ENCODE measurements around the gene RCAN1. TPM values are rescaled to one million over a fixed set of nuclear protein-coding genes. Genes with fewer than 3 reads are reported as not detected.

Gene RCAN1
- total RNA-seq, 5 donors from 2014 or later (not counting 1 experiment from before 2014, with no cell fraction given): 5.2 to 8.2 (median 5.8) TPM

DNA sequence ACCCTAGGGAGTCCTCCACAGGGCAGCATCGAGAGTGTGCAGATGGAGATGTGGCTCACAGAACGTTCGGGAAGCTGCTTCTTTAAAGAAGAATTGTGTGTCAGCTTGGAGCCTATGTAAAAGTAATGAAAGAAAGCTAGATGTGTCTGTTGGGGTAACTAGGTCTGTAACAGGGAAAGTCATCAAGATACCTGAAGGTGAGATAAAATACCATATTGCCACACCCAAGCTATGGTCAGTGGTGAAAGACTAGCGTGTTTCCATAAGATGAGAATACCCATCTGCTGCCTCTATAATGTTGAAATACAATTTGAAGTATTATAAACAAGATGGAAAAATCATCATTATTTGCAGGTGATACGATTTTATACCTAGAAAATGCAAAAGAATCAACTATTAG lies 17.5 kb downstream of the RCAN1 start:
- 88% methylated on average over 3 of the region's 5 CpGs for WGBS (ENCODE audit: insufficient coverage)
- Mint-ChIP-seq H3K27ac (no peak overlapping the region), H3K4me3 (no peak overlapping the region)

GRCh38 chr21:34596561-34597271 lies 18.2 kb downstream of the RCAN1 start:
- no peaks in the 10 kb centered on the region for H3K36me3 ChIP-seq (ENCODE audit: control insufficient read depth in 2 of 2, extremely low read depth in 1 of 2, insufficient read depth in 1 of 2, low read length in 1 of 2)
- no peak overlapping the region for H3K4me3 Mint-ChIP-seq
- no peaks in the 10 kb centered on the region for H3K27me3 ChIP-seq (replicated peaks in 1 of 2; ENCODE audit: control insufficient read depth in 2 of 2, extremely low read depth in 1 of 2, insufficient read depth in 2 of 2, low read length in 1 of 2)
- no peak overlapping the region for H3K27ac ChIP-seq (ENCODE audit: low read length)
- 95% methylated on average over 8 of the region's 18 CpGs for WGBS (ENCODE audit: insufficient coverage)
- H3K27ac Mint-ChIP-seq: no peak overlapping the region
- no peaks in the 10 kb centered on the region for H3K4me1 ChIP-seq (ENCODE audit: control insufficient read depth in 1 of 2, extremely low read depth in 1 of 2, insufficient read depth in 2 of 2, low read length in 2 of 2)
- no peaks in the 10 kb centered on the region for H3K9me3 Mint-ChIP-seq
- no peak for ATAC-seq (replicated peaks in 1 of 4)
- peaks cover 0 to 5% (median 2%) of the 10 kb centered on the region in 3 donors for H3K4me1 Mint-ChIP-seq
- no peak overlapping the region for H3K4me3 ChIP-seq (ENCODE audit: control insufficient read depth in 1 of 2, extremely low read depth in 1 of 2, low read length in 1 of 2)
- POLR2A ChIA-PET: no interaction called here
- no peaks in the 10 kb centered on the region for H3K9me3 ChIP-seq
- no peak for DNase-seq
- no peaks in the 10 kb centered on the region for H3K27me3 Mint-ChIP-seq
- peaks cover 3% of the 10 kb centered on the region for H3K36me3 Mint-ChIP-seq
- CTCF ChIA-PET: no interaction called here

More for the DNA sequence above, 17.5 kb downstream of the RCAN1 start:
- Mint-ChIP-seq H3K36me3 (peaks cover 3% of the 10 kb centered on the region), H3K4me1 (peaks cover 0 to 5% (median 2%) of the 10 kb centered on the region in 3 donors), H3K27me3 (no peaks in the 10 kb centered on the region), H3K9me3 (no peaks in the 10 kb centered on the region)
- no peak for ATAC-seq (replicated peaks in 1 of 4)
- Histone ChIP-seq H3K27me3 (replicated peaks in 1 of 2; ENCODE audit: control insufficient read depth in 2 of 2, extremely low read depth in 1 of 2, insufficient read depth in 2 of 2, low read length in 1 of 2) (no peaks in the 10 kb centered on the region), H3K4me3 (ENCODE audit: control insufficient read depth in 1 of 2, extremely low read depth in 1 of 2, low read length in 1 of 2) (no peak overlapping the region), H3K9me3 (no peaks in the 10 kb centered on the region), H3K36me3 (ENCODE audit: control insufficient read depth in 2 of 2, extremely low read depth in 1 of 2, insufficient read depth in 1 of 2, low read length in 1 of 2) (no peaks in the 10 kb centered on the region), H3K4me1 (ENCODE audit: control insufficient read depth in 1 of 2, extremely low read depth in 1 of 2, insufficient read depth in 2 of 2, low read length in 2 of 2) (no peaks in the 10 kb centered on the region), H3K27ac (ENCODE audit: low read length) (no peak overlapping the region)
- CTCF ChIA-PET: no interaction called here
- DNase-seq: no peak
- POLR2A ChIA-PET: no interaction called here

DNA sequence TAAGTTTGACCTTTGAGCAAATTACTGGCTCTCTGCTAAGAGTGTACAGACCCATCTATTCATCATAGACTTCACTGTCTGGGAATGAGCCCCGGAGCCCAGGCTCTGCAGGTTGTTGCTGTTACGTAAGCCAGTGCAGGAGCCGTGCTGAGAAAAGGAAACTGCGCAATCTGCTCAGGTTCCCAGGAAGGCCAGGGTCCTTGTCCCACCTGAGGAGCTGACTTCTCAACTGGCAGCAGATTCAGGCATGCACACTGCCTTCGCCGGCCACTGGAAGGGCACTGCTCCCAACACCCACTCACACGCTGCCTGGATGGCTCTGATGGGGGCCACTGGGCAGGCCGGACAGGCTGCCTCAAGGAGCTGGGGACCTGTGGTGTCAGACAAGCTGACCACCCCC lies 19.5 kb downstream of the RCAN1 start:
- Histone ChIP-seq H3K4me1 (ENCODE audit: control insufficient read depth in 1 of 2, extremely low read depth in 1 of 2, insufficient read depth in 2 of 2, low read length in 2 of 2) (no peaks in the 10 kb centered on the region), H3K9me3 (no peaks in the 10 kb centered on the region), H3K4me3 (ENCODE audit: control insufficient read depth in 1 of 2, extremely low read depth in 1 of 2, low read length in 1 of 2) (no peak overlapping the region), H3K36me3 (ENCODE audit: control insufficient read depth in 2 of 2, extremely low read depth in 1 of 2, insufficient read depth in 1 of 2, low read length in 1 of 2) (no peaks in the 10 kb centered on the region), H3K27me3 (replicated peaks in 1 of 2; ENCODE audit: control insufficient read depth in 2 of 2, extremely low read depth in 1 of 2, insufficient read depth in 2 of 2, low read length in 1 of 2) (no peaks in the 10 kb centered on the region), H3K27ac (ENCODE audit: low read length) (no peak overlapping the region)
- Mint-ChIP-seq H3K4me1 (peaks cover 1 to 7% (median 4%) of the 10 kb centered on the region in 3 donors), H3K9me3 (no peaks in the 10 kb centered on the region), H3K27ac (no peak overlapping the region), H3K36me3 (peaks cover 3% of the 10 kb centered on the region), H3K27me3 (no peaks in the 10 kb centered on the region), H3K4me3 (no peak overlapping the region)
- ATAC-seq (replicated peaks in 1 of 4) (no peak), DNase-seq (no peak)
- 96% methylated on average over 8 of the region's 8 CpGs for WGBS (ENCODE audit: insufficient coverage)
- POLR2A ChIA-PET: no interaction called here
- CTCF ChIA-PET: no interaction called here

- Mint-ChIP-seq H3K4me1 (peaks cover 8 to 15% (median 11%) of the 10 kb centered on the region in 3 donors), H3K27me3 (no peaks in the 10 kb centered on the region), H3K9me3 (no peaks in the 10 kb centered on the region), H3K36me3 (peaks cover 3% of the 10 kb centered on the region), H3K4me3 (no peak overlapping the region), H3K27ac (no peak overlapping the region)
- no peak for DNase-seq
- 79% methylated on average over 3 of the region's 8 CpGs for WGBS (ENCODE audit: insufficient coverage)
- ATAC-seq (replicated peaks in 1 of 4): no peak
- Histone ChIP-seq H3K27ac (ENCODE audit: low read length) (no peak overlapping the region), H3K4me1 (ENCODE audit: control insufficient read depth in 1 of 2, extremely low read depth in 1 of 2, insufficient read depth in 2 of 2, low read length in 2 of 2) (peaks cover 0 to 4% of the 10 kb centered on the region in 2 experiments), H3K27me3 (replicated peaks in 1 of 2; ENCODE audit: control insufficient read depth in 2 of 2, extremely low read depth in 1 of 2, insufficient read depth in 2 of 2, low read length in 1 of 2) (no peaks in the 10 kb centered on the region), H3K9me3 (no peaks in the 10 kb centered on the region), H3K36me3 (ENCODE audit: control insufficient read depth in 2 of 2, extremely low read depth in 1 of 2, insufficient read depth in 1 of 2, low read length in 1 of 2) (no peaks in the 10 kb centered on the region), H3K4me3 (ENCODE audit: control insufficient read depth in 1 of 2, extremely low read depth in 1 of 2, low read length in 1 of 2) (no peak overlapping the region)
- ChIA-PET CTCF (no interaction called here), POLR2A (no interaction called here)
Observed at GRCh38 chr21:34594566-34595234, 20.2 kb downstream of the RCAN1 start.

- Mint-ChIP-seq H3K27me3 (no peaks in the 10 kb centered on the region), H3K4me3 (no peak overlapping the region), H3K4me1 (peaks cover 10 to 21% (median 17%) of the 10 kb centered on the region in 3 donors), H3K27ac (no peak overlapping the region), H3K36me3 (peaks cover 3% of the 10 kb centered on the region), H3K9me3 (no peaks in the 10 kb centered on the region)
- no peaks in the 10 kb centered on the region for H3K9me3 ChIP-seq
- H3K4me1 ChIP-seq (ENCODE audit: control insufficient read depth in 1 of 2, extremely low read depth in 1 of 2, insufficient read depth in 2 of 2, low read length in 2 of 2): peaks cover 0 to 8% of the 10 kb centered on the region in 2 experiments
- no peaks in the 10 kb centered on the region for H3K27me3 ChIP-seq (replicated peaks in 1 of 2; ENCODE audit: control insufficient read depth in 2 of 2, extremely low read depth in 1 of 2, insufficient read depth in 2 of 2, low read length in 1 of 2)
- no peak overlapping the region for H3K27ac ChIP-seq (ENCODE audit: low read length)
- 96% methylated on average over 5 of the region's 12 CpGs for WGBS (ENCODE audit: insufficient coverage)
- no peaks in the 10 kb centered on the region for H3K36me3 ChIP-seq (ENCODE audit: control insufficient read depth in 2 of 2, extremely low read depth in 1 of 2, insufficient read depth in 1 of 2, low read length in 1 of 2)
- ChIA-PET POLR2A (no interaction called here), CTCF (no interaction called here)
- no peak overlapping the region for H3K4me3 ChIP-seq (ENCODE audit: control insufficient read depth in 1 of 2, extremely low read depth in 1 of 2, low read length in 1 of 2)
- DNase-seq: no peak
- no peak for ATAC-seq (replicated peaks in 1 of 4)
Observed at GRCh38 chr21:34593954-34594531, 20.9 kb downstream of the RCAN1 start.

GRCh38 chr21:34593423-34593822 lies 21.5 kb downstream of the RCAN1 start:
- DNase-seq (no peak), ATAC-seq (replicated peaks in 1 of 4) (no peak)
- Mint-ChIP-seq H3K9me3 (no peaks in the 10 kb centered on the region), H3K27me3 (no peaks in the 10 kb centered on the region), H3K36me3 (peaks cover 6% of the 10 kb centered on the region), H3K4me1 (peaks cover 10 to 23% (median 17%) of the 10 kb centered on the region in 3 donors), H3K4me3 (no peak overlapping the region), H3K27ac (no peak overlapping the region)
- POLR2A ChIA-PET: no interaction called here
- WGBS (ENCODE audit: insufficient coverage): 72% methylated on average over 4 of the region's 5 CpGs
- Histone ChIP-seq H3K9me3 (no peaks in the 10 kb centered on the region), H3K27me3 (replicated peaks in 1 of 2; ENCODE audit: control insufficient read depth in 2 of 2, extremely low read depth in 1 of 2, insufficient read depth in 2 of 2, low read length in 1 of 2) (no peaks in the 10 kb centered on the region), H3K36me3 (ENCODE audit: control insufficient read depth in 2 of 2, extremely low read depth in 1 of 2, insufficient read depth in 1 of 2, low read length in 1 of 2) (no peaks in the 10 kb centered on the region), H3K4me1 (ENCODE audit: control insufficient read depth in 1 of 2, extremely low read depth in 1 of 2, insufficient read depth in 2 of 2, low read length in 2 of 2) (peaks cover 0 to 8% of the 10 kb centered on the region in 2 experiments), H3K27ac (ENCODE audit: low read length) (no peak overlapping the region), H3K4me3 (ENCODE audit: control insufficient read depth in 1 of 2, extremely low read depth in 1 of 2, low read length in 1 of 2) (no peak overlapping the region)
- CTCF ChIA-PET: no interaction called here
